Suppressor macrophage treated with lipopolysaccharide for 1 hour (primary cell): Measurements from ENCODE around the gene COL20A1.
"Not testable (repeated sequence)": the region's sequence is repeated elsewhere in the genome, so short reads cannot be mapped to it uniquely, and the experiment has no call there.

Source experiments
- DNase-seq, 3 donors: peaks; one replicate each; pipeline ENCODE4 v3.0.0-alpha.2; 2020 to 2022

COL20A1 gene

GRCh38 chr20:63335711-63336110 is 42.7 kb downstream of the COL20A1 start:
- no peak for DNase-seq

- DNase-seq: no peak
Observed at GRCh38 chr20:63336232-63336752, 43.3 kb downstream of the COL20A1 start.

GRCh38 chr20:63337786-63338420 is 44.9 kb downstream of the COL20A1 start:
- DNase-seq: no peak

- not testable (repeated sequence) for DNase-seq
Observed at GRCh38 chr20:63339154-63340094, 46.4 kb downstream of the COL20A1 start.

GRCh38 chr20:63340158-63340688 is 47.2 kb downstream of the COL20A1 start:
- DNase-seq: not testable (repeated sequence)

GRCh38 chr20:63342561-63343459 is 49.8 kb downstream of the COL20A1 start:
- DNase-seq: no peak

- DNase-seq: no peak
Observed at GRCh38 chr20:63343460-63344445, 50.8 kb downstream of the COL20A1 start.

- no peak for DNase-seq
Observed at GRCh38 chr20:63344616-63345327, 51.8 kb downstream of the COL20A1 start.

- no peak for DNase-seq
Observed at GRCh38 chr20:63345328-63346100, 52.5 kb downstream of the COL20A1 start.

- no peak for DNase-seq
Observed at GRCh38 chr20:63346131-63347080, 53.4 kb downstream of the COL20A1 start.

GRCh38 chr20:63347081-63347741 is 54.2 kb downstream of the COL20A1 start:
- no peak for DNase-seq

- DNase-seq: no peak
Observed at GRCh38 chr20:63347950-63348827, 55.2 kb downstream of the COL20A1 start.

- no peak for DNase-seq
Observed at GRCh38 chr20:63348828-63349515, 56.0 kb downstream of the COL20A1 start.

GRCh38 chr20:63349516-63349895 is 56.5 kb downstream of the COL20A1 start:
- DNase-seq: no peak

GRCh38 chr20:63350196-63350595 is 57.2 kb downstream of the COL20A1 start:
- no peak for DNase-seq

- no peak for DNase-seq
Observed at GRCh38 chr20:63350597-63351325, 57.8 kb downstream of the COL20A1 start.
